Subcutaneous adipose tissue (tissue), 4 donors: ENCODE data around the gene ABCA7. TPM values are rescaled to one million over a fixed set of nuclear protein-coding genes. Genes with fewer than 3 reads are reported as not detected.

Experiments used
- CTCF ChIP-seq: fragments of 450-650 bp; IDR thresholded peaks from one replicate; pipeline ENCODE4 v1.5.1; 2016; ENCODE audit warnings: low read depth, mild to moderate bottlenecking, control low read depth, antibody characterized with exemption, moderate library complexity
- total RNA-seq, 4 donors: library from RNA; depleted of rRNA; stranded (reverse); fragments of >200 nt; gene quantifications; one replicate each; pipeline ENCODE4 v1.1.0, GENCODE V29; 2016

ABCA7 gene
- total RNA-seq, 4 donors from 2014 or later = 3.4 to 35.2 (median 12.2) TPM

- no peak for TF ChIP-seq CTCF
Measured at GRCh38 chr19:1060689-1061088, 20.8 kb downstream of the ABCA7 start.

GRCh38 chr19:1061987-1062386 lies 22.1 kb downstream of the ABCA7 start:
- TF ChIP-seq CTCF = no peak

- no peak for TF ChIP-seq CTCF
Measured at GRCh38 chr19:1062387-1063029, 22.6 kb downstream of the ABCA7 start.

- TF ChIP-seq CTCF = no peak
Measured at GRCh38 chr19:1063030-1063908, 23.4 kb downstream of the ABCA7 start.

- no peak for TF ChIP-seq CTCF
Measured at GRCh38 chr19:1063909-1064660, 24.2 kb downstream of the ABCA7 start.

- TF ChIP-seq CTCF = no peak
Measured at GRCh38 chr19:1064661-1065605, 25.0 kb downstream of the ABCA7 start.
